GM21390 (cell line): Measurements from ENCODE around the gene RTP5.
"Not testable (repeated sequence)": the region's sequence is repeated elsewhere in the genome, so short reads cannot be mapped to it uniquely, and the experiment has no call there.

Experiments used
- ATAC-seq: cut with Tn5 transposase; IDR thresholded peaks from one replicate; pipeline ENCODE4 v1.9.1; 2021; ENCODE audit not compliant: unreplicated experiment

Gene RTP5

DNA sequence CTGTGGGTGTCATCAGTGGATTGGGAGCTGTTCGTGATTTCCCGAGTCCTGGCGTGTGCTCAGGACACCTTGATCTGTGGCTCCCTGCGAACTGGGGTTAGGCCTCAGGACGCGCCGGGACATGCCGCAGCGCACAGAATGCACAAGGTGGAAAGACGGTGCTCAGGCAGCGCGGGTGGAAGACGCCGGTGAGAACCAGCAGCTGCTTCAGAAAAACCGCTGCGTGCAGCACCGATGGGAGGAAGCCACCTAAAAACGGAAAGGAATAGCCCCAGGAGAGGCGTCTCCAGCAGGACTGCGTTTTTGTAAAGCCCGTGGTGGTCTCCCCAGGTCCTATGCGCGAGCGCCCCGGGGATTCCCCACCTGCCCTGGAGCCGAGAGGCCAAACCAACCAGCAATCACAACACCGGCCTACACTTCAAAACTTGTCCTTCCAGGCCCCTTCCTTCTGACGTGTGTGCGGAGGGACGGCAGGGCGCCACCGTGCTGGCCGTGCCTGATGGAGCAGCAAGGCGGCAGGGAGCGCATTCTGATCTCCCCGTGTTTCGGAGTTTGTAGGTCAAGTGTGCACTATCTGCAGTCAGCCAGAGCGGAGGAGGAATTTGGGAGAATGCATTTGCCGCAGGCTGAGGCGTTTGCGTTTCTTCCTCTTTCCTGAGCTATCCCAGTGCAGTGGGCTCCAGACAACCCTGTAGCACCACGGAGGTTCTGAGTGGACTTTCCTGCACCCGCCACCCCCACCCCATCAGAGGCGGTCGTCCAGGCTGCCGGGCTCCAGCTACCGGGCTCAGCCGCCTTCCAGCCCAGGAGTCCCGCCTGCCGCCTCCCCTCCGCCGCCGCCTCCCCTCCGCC lies 32.2 kb downstream of the RTP5 start:
- ATAC-seq, result no peak

DNA sequence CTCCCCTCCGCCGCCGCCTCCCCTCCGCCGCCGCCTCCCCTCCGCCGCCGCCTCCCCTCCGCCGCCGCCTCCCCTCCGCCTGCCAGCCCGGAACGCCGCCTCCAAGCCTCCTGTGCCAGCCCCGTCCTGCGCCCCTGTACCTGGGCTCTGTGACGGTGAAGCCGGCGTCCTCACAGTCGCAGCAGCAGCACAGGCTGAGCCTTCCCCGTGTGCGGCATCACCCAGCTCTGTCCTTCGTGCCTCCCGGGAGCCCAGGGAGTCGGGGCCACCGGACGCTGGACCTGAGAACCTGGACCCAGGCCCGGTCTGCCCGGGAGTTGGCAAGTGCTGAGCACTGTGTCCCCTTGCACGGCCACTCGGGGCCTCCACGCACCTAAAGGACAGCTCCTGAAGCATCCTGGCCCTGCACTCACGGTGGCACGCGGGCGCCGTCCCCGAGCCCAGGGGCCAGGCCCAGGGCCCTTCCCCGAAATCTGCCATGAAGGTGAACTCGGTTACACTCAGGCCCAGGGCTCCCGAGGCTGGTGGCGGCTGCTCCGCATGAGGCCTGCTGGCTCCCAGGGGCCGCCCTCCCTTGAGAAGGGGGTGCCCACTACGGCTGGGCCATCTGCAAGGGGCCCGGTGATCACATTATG lies 32.9 kb downstream of the RTP5 start:
- no peak for ATAC-seq

DNA sequence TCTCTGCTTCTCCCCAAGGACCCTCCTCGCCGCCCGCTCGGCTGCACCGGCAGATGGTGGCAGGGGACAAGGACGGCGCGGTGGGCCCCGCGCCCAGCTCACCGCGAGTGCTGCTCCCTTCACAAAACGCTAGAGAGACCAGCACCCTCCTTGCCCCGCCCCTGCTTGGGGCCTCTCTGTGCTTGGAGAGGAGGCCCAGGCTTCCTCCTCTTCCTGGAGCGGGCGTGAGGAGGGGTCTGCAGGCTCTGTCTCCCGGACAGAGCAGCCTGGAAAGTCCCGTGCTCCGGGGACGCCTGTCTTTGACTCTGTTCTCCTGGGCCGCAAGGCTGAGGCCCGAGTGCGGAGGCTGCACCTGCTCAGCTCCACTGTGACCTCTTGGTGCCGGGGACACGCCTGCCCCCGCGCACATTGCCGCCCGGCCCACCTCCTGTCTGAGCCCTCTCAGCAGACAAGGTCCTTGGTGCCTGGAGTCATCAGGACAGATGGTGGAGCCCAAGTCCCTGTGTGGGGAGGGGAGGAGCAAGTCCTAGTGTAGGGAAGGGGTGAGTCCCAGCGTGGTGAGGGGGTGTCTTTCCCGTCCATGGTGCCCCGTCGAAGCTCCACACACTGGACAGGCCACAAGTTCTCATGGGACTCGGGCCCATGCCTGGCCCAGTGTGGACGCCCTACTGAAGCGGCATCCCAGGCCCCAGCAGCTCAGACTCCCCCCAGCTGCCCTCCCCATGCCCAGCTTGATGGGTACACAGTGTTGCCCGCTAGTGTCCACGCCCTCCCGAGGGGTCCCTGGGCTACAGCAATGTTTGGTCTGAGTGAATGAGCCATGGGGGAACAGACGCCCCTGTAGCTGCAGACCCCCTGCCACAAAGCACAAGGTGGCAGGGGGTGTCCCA lies 33.8 kb downstream of the RTP5 start:
- ATAC-seq, result no peak

DNA sequence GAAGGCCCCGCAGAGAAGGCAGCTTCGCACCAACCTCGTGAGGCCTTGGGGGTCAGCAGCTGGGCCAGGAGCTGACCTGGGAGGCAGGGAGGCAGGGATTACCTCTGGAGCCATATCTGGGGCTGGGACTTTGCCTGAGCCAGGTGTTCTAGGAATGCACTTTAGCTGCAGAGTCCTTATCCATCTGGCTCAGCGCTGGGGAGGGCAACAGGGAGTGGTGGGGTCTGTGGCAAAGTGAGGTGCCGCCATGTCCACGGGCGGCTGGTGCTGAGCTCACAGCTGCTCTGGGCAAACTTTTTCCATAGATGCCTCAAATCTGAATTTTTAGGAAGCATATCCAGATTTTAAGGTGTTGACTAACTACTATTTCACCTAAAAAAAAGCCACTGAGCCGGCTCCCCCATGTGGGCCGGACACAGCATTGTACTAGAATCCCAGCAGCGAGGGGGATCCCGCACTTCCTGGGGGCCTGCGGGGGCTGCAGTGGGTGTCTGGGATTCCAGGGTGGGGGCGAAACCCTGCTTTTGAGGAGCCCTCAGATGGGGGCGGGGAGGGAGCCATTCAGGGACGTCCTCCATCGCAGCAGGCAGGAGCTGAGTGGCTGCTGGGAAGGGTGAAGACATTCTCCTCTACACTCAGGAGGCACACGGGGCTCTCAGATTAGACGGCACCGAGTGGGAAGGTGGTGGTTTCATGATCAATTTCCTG lies 34.6 kb downstream of the RTP5 start:
- no peak for ATAC-seq

DNA sequence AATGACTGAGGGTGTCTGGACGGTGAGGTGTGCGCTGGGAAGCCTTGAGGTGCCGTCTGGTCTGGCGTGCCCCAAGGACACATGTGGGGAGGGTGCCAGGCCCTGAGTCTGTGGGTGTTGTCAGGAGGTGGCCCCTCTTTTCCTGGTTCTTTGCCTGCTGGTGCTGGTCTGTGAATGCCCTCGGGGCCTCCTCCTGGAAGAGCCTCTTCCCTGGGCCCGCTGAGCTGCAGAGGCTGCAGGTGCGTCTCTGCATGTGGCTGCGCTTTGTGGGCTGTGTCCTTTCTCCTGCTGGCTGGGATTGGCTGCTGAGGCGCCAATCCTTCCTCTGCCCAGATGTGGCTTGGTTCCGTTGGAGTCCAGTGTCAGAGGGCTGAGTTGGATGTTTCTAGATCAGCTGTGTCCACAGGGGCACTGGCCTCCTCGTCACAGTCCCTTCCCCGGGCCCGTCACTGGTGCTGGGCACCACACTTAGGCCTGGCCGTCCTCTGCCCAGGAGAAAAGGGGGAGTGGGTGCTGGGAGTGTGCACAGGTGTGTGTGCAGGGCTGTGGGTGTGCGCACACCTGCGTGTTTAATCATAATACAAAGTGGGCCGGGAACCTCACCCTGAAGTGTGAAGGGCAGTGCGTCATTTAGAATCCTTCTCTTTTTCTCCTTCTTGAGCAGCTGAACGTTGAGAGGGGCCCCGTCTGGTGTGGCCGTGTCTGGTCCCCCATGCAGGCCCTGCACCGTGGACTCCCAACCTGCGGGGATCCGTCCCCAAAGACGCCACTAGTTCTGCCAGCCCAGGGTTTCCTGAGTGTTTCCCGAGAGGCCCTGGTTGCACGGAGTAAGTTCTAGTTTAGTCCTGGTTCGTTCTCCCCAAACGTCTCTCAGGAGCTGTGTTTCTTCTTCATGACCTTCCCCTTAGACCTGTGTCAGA lies 35.5 kb downstream of the RTP5 start:
- ATAC-seq, result no peak

DNA sequence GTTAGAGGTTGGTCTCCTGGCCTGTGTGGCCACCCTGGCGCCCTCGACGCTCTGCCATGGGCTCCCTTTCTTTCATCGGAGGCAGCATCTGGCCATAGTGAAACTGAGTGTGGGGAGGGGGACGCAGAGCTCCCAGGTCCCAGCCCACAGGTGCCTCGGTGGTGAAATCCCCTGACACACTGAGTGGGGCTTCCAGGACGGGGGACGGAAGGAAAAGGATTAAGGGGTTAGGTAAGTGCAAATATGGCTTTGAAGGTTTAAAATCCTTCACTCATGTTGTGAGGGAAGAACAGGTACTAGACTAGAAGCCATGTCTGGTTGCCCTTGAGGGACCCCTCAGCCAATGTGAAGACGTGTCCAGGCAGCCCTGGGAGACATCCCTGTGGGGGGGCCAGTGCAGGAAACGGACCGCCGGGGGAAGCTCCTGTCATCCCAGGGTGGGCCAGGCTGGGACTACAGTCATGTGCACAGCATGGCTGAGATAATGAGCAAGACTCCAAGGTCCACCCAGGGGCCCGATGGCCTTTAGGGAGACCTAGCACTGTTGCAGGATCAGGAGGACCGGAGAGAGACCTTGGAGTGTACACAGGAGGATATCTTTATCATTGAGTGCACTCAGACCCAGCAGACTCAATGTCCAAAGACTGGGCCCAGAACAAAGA lies 36.3 kb downstream of the RTP5 start:
- no peak for ATAC-seq

DNA sequence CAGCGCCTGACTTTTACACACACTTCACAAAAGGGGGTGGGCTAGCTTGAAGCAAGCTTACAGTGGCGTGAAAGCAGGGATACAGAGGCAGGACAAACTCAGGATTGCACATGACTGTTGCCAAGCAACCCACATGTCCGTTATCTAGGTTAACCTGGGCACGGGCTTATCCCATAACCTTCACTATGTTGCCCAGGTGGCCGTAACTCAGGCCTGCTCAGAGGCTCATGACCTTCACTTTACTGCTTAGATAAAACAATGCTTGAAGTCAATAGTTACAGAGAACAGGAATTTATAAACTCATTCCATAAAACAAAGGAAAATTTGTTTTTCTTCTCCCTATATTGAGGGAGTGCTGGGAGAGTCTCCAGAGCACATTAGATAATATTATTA lies 36.8 kb downstream of the RTP5 start:
- not testable (repeated sequence) for ATAC-seq

DNA sequence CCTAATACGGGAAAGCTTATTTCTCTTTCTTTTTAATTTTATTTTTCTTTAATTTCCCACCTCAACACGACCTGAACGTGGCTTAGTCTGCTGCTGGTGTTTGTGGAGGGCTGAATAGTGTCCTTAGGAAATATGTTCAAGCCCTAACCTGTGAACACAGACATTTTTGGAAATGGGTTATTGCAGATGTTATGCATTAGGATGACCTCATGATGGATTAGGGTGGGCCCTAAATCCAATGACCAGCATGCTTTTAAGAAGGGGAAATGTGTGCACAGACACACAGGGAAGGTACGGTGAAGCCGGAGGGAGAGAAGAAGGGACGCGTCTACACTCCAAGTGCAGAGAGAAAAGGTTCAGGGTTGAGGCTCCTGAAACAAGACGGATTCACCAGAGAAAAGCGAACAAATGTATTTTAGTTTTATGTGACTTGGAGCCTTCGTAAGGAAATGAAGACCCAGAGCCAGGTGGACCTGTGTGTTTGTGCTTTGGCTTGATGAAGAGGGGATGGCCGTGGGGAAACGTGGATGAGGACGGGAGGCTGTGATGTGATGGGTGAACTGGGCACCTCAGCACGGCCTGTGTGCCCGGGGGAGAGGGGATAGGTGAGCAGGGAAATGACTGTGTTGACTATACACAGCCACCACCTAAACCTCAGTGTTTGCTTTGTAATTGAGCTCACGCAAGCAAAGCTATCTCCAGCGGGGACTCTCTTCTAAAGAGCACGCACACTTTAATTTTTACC lies 37.5 kb downstream of the RTP5 start:
- ATAC-seq, result no peak

DNA sequence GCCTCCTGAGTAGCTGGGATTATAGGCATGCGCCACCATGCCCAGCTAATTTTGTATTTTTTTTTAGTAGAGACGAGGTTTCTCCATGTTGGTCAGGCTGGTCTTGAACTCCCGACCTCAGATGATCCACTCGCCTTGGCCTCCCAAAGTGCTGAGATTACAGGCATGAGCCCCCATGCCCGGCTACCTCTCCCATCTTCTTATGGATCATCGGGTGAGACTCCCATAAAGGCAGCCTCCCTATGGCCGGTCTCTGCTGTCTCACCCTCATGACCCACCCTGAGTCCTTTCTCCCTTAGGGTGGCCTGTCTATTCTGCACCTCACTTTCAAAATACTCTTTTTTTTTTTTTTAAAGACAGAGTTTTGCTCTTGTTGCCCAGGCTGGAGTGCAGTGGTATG lies 38.3 kb downstream of the RTP5 start:
- not testable (repeated sequence) for ATAC-seq

DNA sequence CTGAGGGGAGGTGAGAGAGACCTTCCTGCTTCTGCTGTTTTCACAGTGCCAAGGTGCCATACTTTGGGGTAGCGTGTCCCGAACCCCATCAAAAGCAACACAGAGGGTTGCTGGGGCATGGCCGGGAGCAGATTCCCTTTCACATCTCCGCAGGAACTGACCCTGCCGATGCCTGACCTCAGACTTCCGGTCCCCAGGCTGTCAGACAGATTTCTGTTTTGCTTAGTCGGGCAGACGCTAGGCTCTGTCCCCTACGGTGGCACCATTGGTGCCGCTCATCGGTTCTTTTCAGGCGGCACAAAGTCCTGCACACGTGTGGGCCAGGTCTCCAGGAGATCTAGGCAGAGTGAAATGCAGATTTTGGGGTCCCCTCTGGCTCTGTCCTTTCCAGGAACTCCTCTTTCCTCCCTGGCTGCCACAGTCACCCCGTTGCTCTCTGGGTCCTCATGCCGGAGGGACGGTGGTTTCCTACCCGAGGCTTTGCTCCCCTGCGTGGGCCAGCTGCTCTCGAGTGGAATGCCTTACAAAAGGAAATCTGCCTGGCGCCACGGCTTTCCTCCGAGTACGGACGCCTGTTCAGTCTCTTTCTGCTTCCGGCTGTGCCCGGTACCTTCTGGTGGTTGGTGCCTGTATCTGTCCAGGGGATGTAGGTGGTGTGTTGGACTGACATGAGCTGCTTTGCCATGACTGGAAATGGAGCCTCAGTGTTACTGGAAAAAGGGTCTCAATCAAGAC lies 39.3 kb downstream of the RTP5 start:
- no peak for ATAC-seq

DNA sequence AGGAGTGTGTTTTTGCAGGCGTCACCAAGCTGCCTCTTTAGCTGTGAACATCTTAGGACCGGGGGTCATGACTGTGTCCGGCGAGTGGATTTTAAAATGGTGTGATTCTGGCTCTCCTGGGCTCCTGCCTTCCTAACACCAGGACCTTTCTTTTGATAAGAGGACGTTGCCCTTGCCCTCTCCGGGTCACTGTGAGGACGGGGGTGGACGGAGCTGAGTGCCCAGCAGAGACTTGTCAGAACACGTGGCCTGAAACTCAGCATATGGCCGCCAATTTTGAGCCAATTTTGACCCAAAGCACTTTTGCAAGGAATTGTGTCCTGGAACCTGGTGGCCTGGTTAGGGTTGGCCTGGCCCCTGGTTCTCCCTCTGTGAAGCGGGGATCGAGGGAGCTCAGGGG lies 40.2 kb downstream of the RTP5 start:
- ATAC-seq, result no peak

DNA sequence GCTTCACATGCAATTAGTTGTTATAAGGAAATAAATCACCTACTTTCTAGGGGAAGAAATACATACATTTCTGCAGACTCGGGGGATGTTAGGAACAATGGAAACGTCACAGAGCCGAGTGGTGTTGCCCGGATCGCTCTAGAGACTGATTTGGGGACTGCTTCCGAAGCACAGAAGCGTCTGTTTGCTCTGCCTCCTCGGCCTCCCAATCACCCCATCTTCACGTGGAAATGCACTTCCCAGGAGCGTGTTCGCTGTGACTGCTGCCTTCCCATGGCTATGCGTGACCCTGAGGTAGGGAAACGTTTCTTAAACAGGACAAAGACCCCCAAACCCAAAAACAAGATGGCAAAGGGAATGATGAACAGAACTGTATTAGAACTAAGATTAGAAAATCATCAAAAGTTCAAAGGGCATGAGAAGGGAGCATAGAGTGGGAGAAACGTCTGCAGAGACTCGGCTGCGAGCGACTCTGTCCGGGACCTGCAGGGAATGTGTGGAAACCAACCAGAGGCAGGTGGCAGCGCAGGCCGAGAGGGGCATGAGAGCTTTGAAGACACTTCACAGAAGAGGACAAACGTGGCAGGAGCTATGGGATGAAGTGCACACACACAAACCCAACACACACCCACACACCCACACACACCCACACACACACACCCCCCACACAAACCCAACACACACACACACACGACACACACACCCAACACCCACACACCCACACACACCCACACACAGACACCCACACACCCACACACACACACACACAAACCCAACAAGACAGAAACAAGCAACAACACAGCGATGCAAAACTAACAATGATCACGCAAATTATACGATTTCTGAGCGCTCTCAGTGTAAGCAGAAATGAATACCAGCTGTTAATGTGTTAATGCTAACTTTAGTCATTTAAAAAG lies 41.3 kb downstream of the RTP5 start:
- ATAC-seq, result no peak

DNA sequence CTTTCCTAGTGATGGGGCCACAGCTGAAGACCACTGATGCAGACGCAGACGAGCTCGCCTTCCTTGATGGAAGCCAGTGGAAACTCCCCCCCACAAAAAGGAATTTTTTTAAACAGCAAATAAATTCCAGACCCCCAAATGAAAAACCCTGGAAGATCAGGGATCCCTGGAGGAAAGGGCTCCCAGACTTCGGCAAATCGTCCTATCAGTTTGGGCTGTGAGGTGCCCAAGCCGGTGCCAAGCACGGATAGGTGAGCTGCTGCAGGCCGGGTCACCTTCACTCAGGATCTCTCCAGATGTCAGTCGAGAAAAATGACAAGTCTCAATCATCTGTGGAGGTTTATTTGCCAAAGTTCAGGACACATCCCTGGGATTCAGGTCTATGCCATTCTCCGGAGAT lies 42.0 kb downstream of the RTP5 start:
- no peak for ATAC-seq

DNA sequence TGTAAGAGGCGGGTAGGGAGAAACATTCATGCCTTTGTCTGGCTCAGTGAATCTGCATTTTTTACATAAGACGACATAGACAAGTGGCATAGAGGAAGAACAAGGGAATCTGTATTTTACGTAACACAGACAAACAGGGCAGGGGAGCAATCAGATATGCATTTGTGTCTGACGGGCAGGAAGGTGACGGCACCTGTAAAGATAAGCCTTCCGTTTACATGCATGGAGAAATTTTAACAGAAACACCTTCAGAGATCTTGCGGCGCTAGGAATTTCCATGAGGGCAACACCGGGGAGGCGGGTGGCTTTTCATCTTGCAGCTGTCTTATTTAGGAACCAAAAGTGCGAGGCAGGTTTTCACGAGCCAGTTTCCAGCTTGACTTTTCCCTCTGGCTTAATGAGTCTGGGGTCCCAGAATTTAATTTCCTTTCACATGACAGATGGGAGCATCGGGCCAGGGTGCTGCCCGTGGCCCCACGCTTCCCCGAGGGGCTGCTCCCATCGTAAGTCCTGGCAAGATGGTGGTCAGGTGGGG lies 42.6 kb downstream of the RTP5 start:
- no peak for ATAC-seq

DNA sequence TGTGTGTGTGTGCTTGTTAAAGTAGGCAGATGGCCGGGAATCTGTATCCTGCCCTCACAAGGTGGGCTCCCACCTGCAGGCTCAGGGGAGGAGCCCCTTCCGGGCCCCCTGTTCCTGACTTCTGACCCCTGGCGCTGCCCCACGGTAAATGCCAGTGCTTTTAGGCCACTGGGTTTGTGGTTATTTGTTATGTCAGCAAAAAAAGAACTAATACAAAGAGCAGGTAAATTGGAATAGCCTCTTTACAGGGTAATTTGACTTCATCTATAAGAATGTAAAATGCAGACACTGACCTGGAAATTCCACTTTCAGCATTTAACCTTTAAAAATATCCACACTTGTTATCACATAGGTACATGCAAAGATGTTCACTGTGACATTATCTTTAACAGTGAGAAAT lies 44.2 kb downstream of the RTP5 start:
- no peak for ATAC-seq

DNA sequence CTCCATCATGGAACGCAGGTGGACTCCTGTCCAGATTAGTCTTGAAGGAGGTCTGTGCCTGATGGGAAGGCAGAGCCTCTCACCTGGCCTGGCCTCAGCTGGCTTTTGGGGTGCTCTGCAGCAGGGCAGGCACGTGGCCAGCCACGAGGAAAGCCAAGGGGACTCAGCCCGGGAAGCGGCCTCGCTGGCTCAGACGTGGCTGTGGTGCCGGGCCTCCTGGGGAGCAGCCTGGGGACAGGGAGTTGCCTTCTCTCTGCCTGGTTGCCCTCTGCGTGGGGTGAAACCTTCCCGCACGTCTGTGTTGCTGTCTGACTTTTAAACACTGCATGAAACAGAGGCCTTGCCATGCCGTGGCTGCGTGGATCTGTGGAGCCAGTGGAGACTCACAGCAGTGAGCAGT lies 45.0 kb downstream of the RTP5 start:
- no peak for ATAC-seq

DNA sequence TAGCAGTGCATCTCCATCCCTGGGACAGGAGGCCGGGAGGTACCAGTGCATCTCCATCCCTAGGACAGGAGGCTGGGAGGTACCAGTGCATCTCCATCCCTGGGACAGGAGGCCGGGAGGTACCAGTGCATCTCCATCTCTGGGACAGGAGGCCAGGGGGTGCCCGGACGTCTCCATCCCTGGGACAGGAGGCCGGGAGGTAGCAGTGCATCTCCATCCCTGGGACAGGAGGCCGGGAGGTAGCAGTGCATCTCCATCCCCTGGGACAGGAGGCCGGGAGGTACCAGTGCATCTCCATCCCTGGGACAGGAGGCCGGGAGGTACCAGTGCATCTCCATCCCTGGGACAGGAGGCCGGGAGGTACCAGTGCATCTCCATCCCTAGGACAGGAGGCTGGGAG lies 52.1 kb downstream of the RTP5 start:
- ATAC-seq, result not testable (repeated sequence)
